H9 (cell line): ENCODE measurements around the gene SLC16A2. TPM values are rescaled to one million over a fixed set of nuclear protein-coding genes. Genes with fewer than 3 reads are reported as not detected.

Source experiments
- DNase-seq: peaks from one replicate; pipeline ENCODE4 v3.0.0-alpha.2; 2017
- H2AFZ ChIP-seq: one replicate; pipeline ENCODE4 v1.6.1; 2013; ENCODE audit warnings: mild to moderate bottlenecking, low read length, control low read depth, moderate library complexity
- H2AK5ac ChIP-seq: 2 replicates; pipeline ENCODE4 v1.6.1; 2013; ENCODE audit warnings: low read length, control low read depth, mixed read lengths; ENCODE audit not compliant: insufficient read length
- H2BK120ac ChIP-seq: one replicate; pipeline ENCODE4 v1.6.1; 2013; ENCODE audit warnings: low read depth, mild to moderate bottlenecking, low read length, control low read depth, inconsistent platforms; ENCODE audit not compliant: poor library complexity, severe bottlenecking
- H2BK12ac ChIP-seq: 2 replicates; pipeline ENCODE4 v1.6.1; 2013; ENCODE audit warnings: low read length, control low read depth, mixed read lengths, low read depth; ENCODE audit not compliant: insufficient read length
- H2BK15ac ChIP-seq: 2 replicates; pipeline ENCODE4 v1.6.1; 2013; ENCODE audit warnings: low read depth, low read length, control low read depth
- H2BK20ac ChIP-seq: one replicate; pipeline ENCODE4 v1.6.1; 2013; ENCODE audit warnings: low read depth, mild to moderate bottlenecking, low read length, control low read depth, inconsistent platforms; ENCODE audit not compliant: poor library complexity, severe bottlenecking
- H2BK5ac ChIP-seq: 2 replicates; pipeline ENCODE4 v1.6.1; 2013; ENCODE audit warnings: low read length, control low read depth, mixed read lengths; ENCODE audit not compliant: insufficient read length
- H3K14ac ChIP-seq: 2 replicates; pipeline ENCODE4 v1.6.1; 2013; ENCODE audit warnings: low read length, control low read depth; ENCODE audit not compliant: insufficient read depth
- H3K18ac ChIP-seq: 2 replicates; pipeline ENCODE4 v1.6.1; 2013; ENCODE audit warnings: low read depth, mild to moderate bottlenecking, mixed read lengths, low read length, control low read depth; ENCODE audit not compliant: insufficient read length
- H3K23ac ChIP-seq: 2 replicates; pipeline ENCODE4 v1.6.1; 2013; ENCODE audit warnings: low read length, control low read depth, mixed read lengths, low read depth; ENCODE audit not compliant: insufficient read length
- H3K23me2 ChIP-seq: 2 replicates; pipeline ENCODE4 v1.6.1; 2013; ENCODE audit warnings: low read depth, mild to moderate bottlenecking, mixed read lengths, low read length, control low read depth; ENCODE audit not compliant: insufficient read length, poor library complexity, severe bottlenecking
- H3K27ac ChIP-seq: 2 replicates; pipeline ENCODE4 v1.5.1; 2013; ENCODE audit warnings: low read length, control low read depth, mixed read lengths, low read depth; ENCODE audit not compliant: insufficient read length
- H3K27me3 ChIP-seq: 2 replicates; pipeline ENCODE4 v1.6.1; 2013; ENCODE audit warnings: low read length, control low read depth, inconsistent platforms; ENCODE audit not compliant: insufficient read depth
- H3K4ac ChIP-seq: 2 replicates; pipeline ENCODE4 v1.6.1; 2013; ENCODE audit warnings: low read depth, mild to moderate bottlenecking, control low read depth, inconsistent platforms, low read length, moderate library complexity
- H3K4me1 ChIP-seq: 2 replicates; pipeline ENCODE4 v1.6.1; 2013; ENCODE audit warnings: low read length, control low read depth, inconsistent platforms; ENCODE audit not compliant: insufficient read depth
- H3K4me2 ChIP-seq: 2 replicates; pipeline ENCODE4 v1.6.1; 2013; ENCODE audit warnings: low read length, control low read depth, mixed read lengths; ENCODE audit not compliant: insufficient read length, insufficient read depth
- H3K56ac ChIP-seq: 2 replicates; pipeline ENCODE4 v1.6.1; 2013; ENCODE audit warnings: low read depth, mild to moderate bottlenecking, mixed read lengths, low read length, control low read depth; ENCODE audit not compliant: insufficient read length
- H3K79me1 ChIP-seq: 2 replicates; pipeline ENCODE4 v1.6.1; 2013; ENCODE audit warnings: low read depth, mild to moderate bottlenecking, moderate library complexity, low read length, control low read depth, inconsistent platforms; ENCODE audit not compliant: insufficient read depth, poor library complexity, severe bottlenecking
- H3K79me2 ChIP-seq: 2 replicates; pipeline ENCODE4 v1.6.1; 2013; ENCODE audit warnings: low read length, control low read depth, inconsistent platforms; ENCODE audit not compliant: insufficient read depth
- H3K9ac ChIP-seq: 2 replicates; pipeline ENCODE4 v1.6.1; 2013; ENCODE audit warnings: low read length, control low read depth, mixed read lengths; ENCODE audit not compliant: insufficient read length; ENCODE audit errors: extremely low read depth
- H3K9me3 ChIP-seq: one replicate; pipeline ENCODE4 v1.6.1; 2013; ENCODE audit warnings: low read depth, low read length, inconsistent platforms; ENCODE audit not compliant: control insufficient read depth
- H3T11ph ChIP-seq: one replicate; pipeline ENCODE4 v1.6.1; 2013; ENCODE audit warnings: mild to moderate bottlenecking, low read length, control low read depth, inconsistent platforms
- H4K20me1 ChIP-seq: one replicate; pipeline ENCODE4 v1.6.1; 2013; ENCODE audit not compliant: control insufficient read depth, insufficient read length, insufficient read depth
- H4K5ac ChIP-seq: 2 replicates; pipeline ENCODE4 v1.6.1; 2013; ENCODE audit warnings: low read depth, mild to moderate bottlenecking, mixed read lengths, low read length, control low read depth; ENCODE audit not compliant: insufficient read length
- H4K8ac ChIP-seq: replicated peaks from 2 replicates; pipeline ENCODE4 v1.6.1; 2013; ENCODE audit warnings: low read length, control low read depth, mixed read lengths, low read depth; ENCODE audit not compliant: insufficient read length
- H4K91ac ChIP-seq: 2 replicates; pipeline ENCODE4 v1.6.1; 2013; ENCODE audit warnings: low read depth, mild to moderate bottlenecking, moderate library complexity, mixed read lengths, low read length, control low read depth; ENCODE audit not compliant: insufficient read length
- H3K27ac Mint-ChIP-seq, 3 experiments: 2 replicates in 2 of 3; 3 replicates in 1 of 3; pipeline ENCODE4 v1.8.0; 2020 to 2021; ENCODE audit warnings: mixed read lengths in 3 of 3, mild to moderate bottlenecking in 1 of 3, moderate library complexity in 1 of 3
- H3K27me3 Mint-ChIP-seq: 2 replicates; pipeline ENCODE4 v1.8.0; 2021; ENCODE audit warnings: low read depth, mild to moderate bottlenecking, moderate library complexity, mixed read lengths
- H3K36me3 Mint-ChIP-seq, 3 experiments: 2 replicates in 2 of 3; 3 replicates in 1 of 3; pipeline ENCODE4 v1.8.0; 2020 to 2021; ENCODE audit warnings: low read depth in 3 of 3, mixed read lengths in 3 of 3; ENCODE audit not compliant: insufficient read depth in 1 of 3
- H3K4me1 Mint-ChIP-seq, 2 experiments: 2 replicates each; pipeline ENCODE4 v1.8.0; 2020; ENCODE audit warnings: mixed read lengths in 2 of 2
- H3K4me3 Mint-ChIP-seq, 2 experiments: 2 replicates in 1 of 2; 3 replicates in 1 of 2; pipeline ENCODE4 v1.8.0; 2020 to 2021; ENCODE audit warnings: mild to moderate bottlenecking in 2 of 2, mixed read lengths in 2 of 2, moderate library complexity in 1 of 2
- H3K9me3 Mint-ChIP-seq, 2 experiments: 2 replicates in 1 of 2; 3 replicates in 1 of 2; pipeline ENCODE4 v1.8.0; 2020; ENCODE audit warnings: mild to moderate bottlenecking in 2 of 2, mixed read lengths in 2 of 2, moderate library complexity in 1 of 2
- CTCF ChIP-seq: fragments of 200-600 bp; sonication (generic); conservative IDR thresholded peaks from 3 replicates; pipeline ENCODE4 v1.8.0; 2021; ENCODE audit warnings: antibody characterized with exemption, mild to moderate bottlenecking
- total RNA-seq: library from RNA; stranded (reverse); gene quantifications from 2 replicates; pipeline ENCODE4 v1.2.1, GENCODE V29; 2021

SLC16A2 gene
- total RNA-seq, 1 experiment from 2014 or later, result 17.1 TPM

GRCh38 chrX:74372272-74372671 lies 49.0 kb upstream of the SLC16A2 start:
- no peak for DNase-seq
- Histone ChIP-seq H3K79me2 (no peaks in the 10 kb centered on the region), H3K4me1 (no peaks in the 10 kb centered on the region), H3K4me2 (no peak overlapping the region), H3T11ph (no peak overlapping the region), H4K91ac (no peak overlapping the region), H3K79me1 (no peaks in the 10 kb centered on the region), H2BK20ac (no peak overlapping the region), H2AK5ac (no peak overlapping the region), H4K20me1 (no peaks in the 10 kb centered on the region), H4K5ac (no peak overlapping the region), H3K27ac (no peak overlapping the region), H3K14ac (no peak overlapping the region), H3K56ac (no peak overlapping the region), H2BK12ac (no peak overlapping the region), H2BK15ac (no peak overlapping the region), H3K23ac (no peak overlapping the region), H2BK120ac (no peak overlapping the region), H2AFZ (no peak overlapping the region), H4K8ac (no peak overlapping the region), H3K23me2 (no peaks in the 10 kb centered on the region), H3K9ac (no peak overlapping the region), H3K9me3 (no peaks in the 10 kb centered on the region), H3K18ac (no peak overlapping the region), H3K27me3 (no peaks in the 10 kb centered on the region), H2BK5ac (no peak overlapping the region), H3K4ac (no peak overlapping the region)
- H3K36me3 Mint-ChIP-seq, result no peaks in the 10 kb centered on the region; a peak in 1 of 7 replicates
- peaks cover 0 to 2% of the 10 kb centered on the region in 2 experiments; a peak in 1 of 5 replicates for H3K9me3 Mint-ChIP-seq
- H3K27ac Mint-ChIP-seq, result no peak overlapping the region
- no peak for TF ChIP-seq CTCF
- peaks cover 1% of the 10 kb centered on the region; the same call in 1 of the 2 replicates for H3K27me3 Mint-ChIP-seq
- H3K4me1 Mint-ChIP-seq, result no peaks in the 10 kb centered on the region
- H3K4me3 Mint-ChIP-seq, result no peak overlapping the region
